ENCODE results near the gene MICAL2.

- TF ChIP-seq NRF1 (conservative IDR thresholded peaks at IDR 0.05; ENCODE audit: low read depth, low read length) (no peak), CTCF (IDR thresholded peaks at IDR 0.05 in 2 of 3, conservative IDR thresholded peaks at IDR 0.05 in 1 of 3; ENCODE audit: control insufficient read depth in 2 of 3, extremely low read depth in 1 of 3, insufficient read depth in 1 of 3, low read depth in 3 of 3, low read length in 3 of 3) (no peak), REST (IDR thresholded peaks at IDR 0.05; ENCODE audit: low read depth, low read length) (no peak), ATF3 (IDR thresholded peaks at IDR 0.05; ENCODE audit: borderline replicate concordance, extremely low read depth, low read depth, low read length) (no peak), POLR2A (IDR thresholded peaks at IDR 0.05; ENCODE audit: low read depth, low read length) (no peak), ZNF217 (IDR thresholded peaks at IDR 0.05) (no peak), EZH2 (IDR thresholded peaks at IDR 0.05; ENCODE audit: borderline replicate concordance, control insufficient read depth, low read depth, low read length) (no peak), POLR2AphosphoS5 (IDR thresholded peaks at IDR 0.05; ENCODE audit: low read length) (no peak), RB1 (IDR thresholded peaks at IDR 0.05; ENCODE audit: borderline replicate concordance) (no peak), BMI1 (IDR thresholded peaks at IDR 0.05; ENCODE audit: borderline replicate concordance) (no peak), USF1 (IDR thresholded peaks at IDR 0.05; ENCODE audit: borderline replicate concordance, extremely low read length, insufficient read depth, low read depth, low read length) (no peak), MAX (IDR thresholded peaks at IDR 0.05; ENCODE audit: low read depth, low read length) (no peak), CBX5 (IDR thresholded peaks at IDR 0.05; ENCODE audit: low read depth) (no peak), FOS (IDR thresholded peaks at IDR 0.05; ENCODE audit: borderline replicate concordance, extremely low read depth, insufficient read length) (no peak)
Observed at GRCh38 chr11:12294613-12295012, 184.2 kb downstream of the MICAL2 start.
